Central memory CD8-positive, alpha-beta T cell (primary cell): ENCODE data around the gene CCER1.

Experiments
- ATAC-seq: fragments of 150-1000 bp; cut with Tn5 transposase; replicated peaks from 2 replicates; pipeline ENCODE4 v1.10.0; 2022; ENCODE audit warnings: mild to moderate bottlenecking, moderate FRiP score, moderate number of reproducible peaks; ENCODE audit not compliant: poor library complexity, severe bottlenecking; ENCODE audit errors: extremely low read depth
- DNase-seq, 2 donors: peaks; one replicate each; pipeline ENCODE4 v3.0.0; 2021; ENCODE audit warnings: low spot score in 2 of 2
- H3K27ac Mint-ChIP-seq: one replicate; pipeline ENCODE4 v1.8.0; 2022; ENCODE audit warnings: low read depth, mild to moderate bottlenecking, moderate library complexity, mixed read lengths
- H3K27me3 Mint-ChIP-seq: one replicate; pipeline ENCODE4 v1.8.0; 2022; ENCODE audit warnings: mixed read lengths
- H3K36me3 Mint-ChIP-seq: one replicate; pipeline ENCODE4 v1.8.0; 2022; ENCODE audit warnings: mild to moderate bottlenecking, moderate library complexity, mixed read lengths; ENCODE audit not compliant: insufficient read depth
- H3K4me1 Mint-ChIP-seq: one replicate; pipeline ENCODE4 v1.8.0; 2022; ENCODE audit warnings: mixed read lengths
- H3K4me3 Mint-ChIP-seq: one replicate; pipeline ENCODE4 v1.8.0; 2022; ENCODE audit warnings: mild to moderate bottlenecking, moderate library complexity, mixed read lengths
- H3K9me3 Mint-ChIP-seq: one replicate; pipeline ENCODE4 v1.8.0; 2022; ENCODE audit warnings: mixed read lengths

CCER1 gene

GRCh38 chr12:90961154-90961553 lies 6.2 kb upstream of the CCER1 start:
- DNase-seq (no peak), ATAC-seq (no peak)
- no peaks in the 10 kb centered on the region for H3K27me3 Mint-ChIP-seq
- H3K4me1 Mint-ChIP-seq = no peaks in the 10 kb centered on the region
- H3K9me3 Mint-ChIP-seq = no peaks in the 10 kb centered on the region
- no peak overlapping the region for H3K4me3 Mint-ChIP-seq
- no peak overlapping the region for H3K27ac Mint-ChIP-seq
- H3K36me3 Mint-ChIP-seq = no peaks in the 10 kb centered on the region

- Mint-ChIP-seq H3K9me3 (no peaks in the 10 kb centered on the region), H3K27me3 (no peaks in the 10 kb centered on the region), H3K36me3 (no peaks in the 10 kb centered on the region), H3K4me3 (no peak overlapping the region), H3K4me1 (no peaks in the 10 kb centered on the region), H3K27ac (no peak overlapping the region)
- DNase-seq = no peak
- peak; percentile 56 for ATAC-seq
These were observed 4.7 kb upstream of the CCER1 start for GRCh38 chr12:90959538-90960139.

GRCh38 chr12:90959032-90959431 lies 4.1 kb upstream of the CCER1 start:
- Mint-ChIP-seq H3K27ac (no peak overlapping the region), H3K9me3 (no peaks in the 10 kb centered on the region), H3K36me3 (no peaks in the 10 kb centered on the region), H3K4me1 (no peaks in the 10 kb centered on the region), H3K4me3 (no peak overlapping the region), H3K27me3 (no peaks in the 10 kb centered on the region)
- ATAC-seq = no peak
- no peak for DNase-seq

GRCh38 chr12:90958347-90958746 lies 3.4 kb upstream of the CCER1 start:
- Mint-ChIP-seq H3K27ac (no peak overlapping the region), H3K36me3 (no peaks in the 10 kb centered on the region), H3K27me3 (no peaks in the 10 kb centered on the region), H3K9me3 (no peaks in the 10 kb centered on the region), H3K4me3 (no peak overlapping the region), H3K4me1 (no peaks in the 10 kb centered on the region)
- ATAC-seq = no peak
- no peak for DNase-seq

GRCh38 chr12:90954428-90954827 lies 548 bp downstream of the CCER1 start:
- no peaks in the 10 kb centered on the region for H3K9me3 Mint-ChIP-seq
- ATAC-seq (no peak), DNase-seq (no peak)
- H3K4me1 Mint-ChIP-seq = no peaks in the 10 kb centered on the region
- no peak overlapping the region for H3K4me3 Mint-ChIP-seq
- H3K36me3 Mint-ChIP-seq = no peaks in the 10 kb centered on the region
- peaks cover 10% of the 10 kb centered on the region for H3K27me3 Mint-ChIP-seq
- no peak overlapping the region for H3K27ac Mint-ChIP-seq

GRCh38 chr12:90953956-90954421 lies 987 bp downstream of the CCER1 start:
- H3K9me3 Mint-ChIP-seq = no peaks in the 10 kb centered on the region
- H3K27ac Mint-ChIP-seq = no peak overlapping the region
- H3K27me3 Mint-ChIP-seq = peaks cover 10% of the 10 kb centered on the region
- no peaks in the 10 kb centered on the region for H3K36me3 Mint-ChIP-seq
- H3K4me1 Mint-ChIP-seq = no peaks in the 10 kb centered on the region
- DNase-seq (no peak), ATAC-seq (no peak)
- H3K4me3 Mint-ChIP-seq = no peak overlapping the region

GRCh38 chr12:90951432-90952105 lies 3.4 kb downstream of the CCER1 start:
- ATAC-seq (no peak), DNase-seq (no peak)
- Mint-ChIP-seq H3K4me3 (no peak overlapping the region), H3K27ac (no peak overlapping the region), H3K9me3 (no peaks in the 10 kb centered on the region), H3K4me1 (no peaks in the 10 kb centered on the region), H3K27me3 (peaks cover 10% of the 10 kb centered on the region), H3K36me3 (no peaks in the 10 kb centered on the region)

- no peak for DNase-seq
- ATAC-seq = no peak
- Mint-ChIP-seq H3K27ac (no peak overlapping the region), H3K9me3 (no peaks in the 10 kb centered on the region), H3K4me3 (no peak overlapping the region), H3K27me3 (peaks cover 10% of the 10 kb centered on the region), H3K36me3 (peaks cover 2% of the 10 kb centered on the region), H3K4me1 (no peaks in the 10 kb centered on the region)
These were observed 7.1 kb downstream of the CCER1 start for GRCh38 chr12:90947869-90948268.

GRCh38 chr12:90945070-90945649 lies 9.8 kb downstream of the CCER1 start:
- no peak overlapping the region for H3K27ac Mint-ChIP-seq
- H3K4me1 Mint-ChIP-seq = no peaks in the 10 kb centered on the region
- H3K27me3 Mint-ChIP-seq = no peaks in the 10 kb centered on the region
- ATAC-seq (no peak), DNase-seq (no peak)
- no peak overlapping the region for H3K4me3 Mint-ChIP-seq
- peaks cover 2% of the 10 kb centered on the region for H3K36me3 Mint-ChIP-seq
- no peaks in the 10 kb centered on the region for H3K9me3 Mint-ChIP-seq

- Mint-ChIP-seq H3K9me3 (no peaks in the 10 kb centered on the region), H3K27me3 (no peaks in the 10 kb centered on the region), H3K4me3 (no peak overlapping the region), H3K27ac (no peak overlapping the region), H3K4me1 (no peaks in the 10 kb centered on the region), H3K36me3 (peaks cover 2% of the 10 kb centered on the region)
- ATAC-seq (no peak), DNase-seq (no peak)
These were observed 11.7 kb downstream of the CCER1 start for GRCh38 chr12:90943255-90943654.

- Mint-ChIP-seq H3K27me3 (peaks cover 14% of the 10 kb centered on the region), H3K4me1 (no peaks in the 10 kb centered on the region), H3K36me3 (peaks cover 2% of the 10 kb centered on the region), H3K27ac (no peak overlapping the region), H3K4me3 (no peak overlapping the region), H3K9me3 (no peaks in the 10 kb centered on the region)
- no peak for ATAC-seq
- DNase-seq = no peak
These were observed 14.0 kb downstream of the CCER1 start for GRCh38 chr12:90940872-90941499.

- Mint-ChIP-seq H3K27me3 (peaks cover 30% of the 10 kb centered on the region), H3K4me1 (no peaks in the 10 kb centered on the region), H3K27ac (no peak overlapping the region), H3K4me3 (no peak overlapping the region), H3K36me3 (peaks cover under 1% of the 10 kb centered on the region), H3K9me3 (no peaks in the 10 kb centered on the region)
- ATAC-seq (no peak), DNase-seq (no peak)
These were observed 15.6 kb downstream of the CCER1 start for GRCh38 chr12:90939382-90939781.

- no peak for DNase-seq
- H3K9me3 Mint-ChIP-seq = no peaks in the 10 kb centered on the region
- H3K4me3 Mint-ChIP-seq = no peak overlapping the region
- H3K27me3 Mint-ChIP-seq = peaks cover 39% of the 10 kb centered on the region
- ATAC-seq = no peak
- H3K4me1 Mint-ChIP-seq = no peaks in the 10 kb centered on the region
- no peaks in the 10 kb centered on the region for H3K36me3 Mint-ChIP-seq
- no peak overlapping the region for H3K27ac Mint-ChIP-seq
These were observed 16.5 kb downstream of the CCER1 start for GRCh38 chr12:90938451-90938850.
